ENCODE results near the gene C1orf226.
"Not testable (repeated sequence)": the region's sequence is repeated elsewhere in the genome, so short reads cannot be mapped to it uniquely, and the experiment has no call there.

Gene C1orf226

GRCh38 chr1:162417650-162418049 lies 36.1 kb downstream of the C1orf226 start:
- Histone ChIP-seq H3K9me3 (ENCODE audit: control insufficient read depth, low read length) (peaks cover 7% of the 10 kb centered on the region), H3K4me3 (ENCODE audit: low read length) (no peak overlapping the region), H3K4me1 (ENCODE audit: control insufficient read depth, insufficient read depth, low read length) (no peaks in the 10 kb centered on the region), H3K36me3 (ENCODE audit: control insufficient read depth, insufficient read depth, low read length, severe bottlenecking) (no peaks in the 10 kb centered on the region), H3K9ac (ENCODE audit: low read length) (no peak overlapping the region), H3K27me3 (replicated peaks; ENCODE audit: control insufficient read depth, insufficient read depth, low read length) (no peaks in the 10 kb centered on the region)
- no peak for DNase-seq (ENCODE audit: low read depth)

GRCh38 chr1:162418584-162418983 lies 37.1 kb downstream of the C1orf226 start:
- not testable (repeated sequence) for H3K27me3 ChIP-seq (replicated peaks; ENCODE audit: control insufficient read depth, insufficient read depth, low read length); H3K4me1 ChIP-seq (ENCODE audit: control insufficient read depth, insufficient read depth, low read length); H3K9ac ChIP-seq (ENCODE audit: low read length); H3K4me3 ChIP-seq (ENCODE audit: low read length); DNase-seq (ENCODE audit: low read depth); H3K36me3 ChIP-seq (ENCODE audit: control insufficient read depth, insufficient read depth, low read length, severe bottlenecking)
- H3K9me3 ChIP-seq (ENCODE audit: control insufficient read depth, low read length), result peaks cover 10% of the 10 kb centered on the region

DNA sequence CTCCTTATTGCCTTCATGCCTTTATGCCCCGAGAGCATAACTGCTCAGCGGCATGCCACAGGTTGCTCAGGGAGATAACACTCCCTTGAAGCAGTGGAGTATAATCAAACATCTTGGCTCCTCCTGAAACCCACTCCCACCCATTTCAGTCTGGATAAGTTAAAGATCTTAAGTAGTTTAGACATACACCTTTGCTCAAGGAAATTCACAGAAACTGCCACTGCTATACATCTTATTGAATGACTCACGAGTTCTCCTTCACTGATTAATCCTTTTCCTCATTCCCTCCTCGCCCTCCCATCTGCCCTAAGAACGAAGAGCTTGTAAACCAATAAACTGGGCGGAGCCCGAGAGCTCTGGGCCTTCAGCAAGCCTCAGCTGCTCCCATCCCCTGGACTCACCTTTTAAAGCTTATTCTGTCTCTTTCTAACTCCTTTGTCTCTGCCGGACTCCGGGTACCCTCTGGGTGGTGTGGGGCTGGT lies 38.0 kb downstream of the C1orf226 start:
- H3K9me3 ChIP-seq (ENCODE audit: control insufficient read depth, low read length), result peaks cover 11% of the 10 kb centered on the region
- H3K27me3 ChIP-seq (replicated peaks; ENCODE audit: control insufficient read depth, insufficient read depth, low read length); H3K9ac ChIP-seq (ENCODE audit: low read length); DNase-seq (ENCODE audit: low read depth); H3K4me1 ChIP-seq (ENCODE audit: control insufficient read depth, insufficient read depth, low read length); H3K36me3 ChIP-seq (ENCODE audit: control insufficient read depth, insufficient read depth, low read length, severe bottlenecking); H3K4me3 ChIP-seq (ENCODE audit: low read length): not testable (repeated sequence)

GRCh38 chr1:162420120-162420519 lies 38.6 kb downstream of the C1orf226 start:
- Histone ChIP-seq H3K9me3 (ENCODE audit: control insufficient read depth, low read length) (peaks cover 7% of the 10 kb centered on the region), H3K9ac (ENCODE audit: low read length) (no peak overlapping the region), H3K27me3 (replicated peaks; ENCODE audit: control insufficient read depth, insufficient read depth, low read length) (no peaks in the 10 kb centered on the region), H3K4me1 (ENCODE audit: control insufficient read depth, insufficient read depth, low read length) (no peaks in the 10 kb centered on the region), H3K4me3 (ENCODE audit: low read length) (no peak overlapping the region), H3K36me3 (ENCODE audit: control insufficient read depth, insufficient read depth, low read length, severe bottlenecking) (no peaks in the 10 kb centered on the region)
- no peak for DNase-seq (ENCODE audit: low read depth)

DNA sequence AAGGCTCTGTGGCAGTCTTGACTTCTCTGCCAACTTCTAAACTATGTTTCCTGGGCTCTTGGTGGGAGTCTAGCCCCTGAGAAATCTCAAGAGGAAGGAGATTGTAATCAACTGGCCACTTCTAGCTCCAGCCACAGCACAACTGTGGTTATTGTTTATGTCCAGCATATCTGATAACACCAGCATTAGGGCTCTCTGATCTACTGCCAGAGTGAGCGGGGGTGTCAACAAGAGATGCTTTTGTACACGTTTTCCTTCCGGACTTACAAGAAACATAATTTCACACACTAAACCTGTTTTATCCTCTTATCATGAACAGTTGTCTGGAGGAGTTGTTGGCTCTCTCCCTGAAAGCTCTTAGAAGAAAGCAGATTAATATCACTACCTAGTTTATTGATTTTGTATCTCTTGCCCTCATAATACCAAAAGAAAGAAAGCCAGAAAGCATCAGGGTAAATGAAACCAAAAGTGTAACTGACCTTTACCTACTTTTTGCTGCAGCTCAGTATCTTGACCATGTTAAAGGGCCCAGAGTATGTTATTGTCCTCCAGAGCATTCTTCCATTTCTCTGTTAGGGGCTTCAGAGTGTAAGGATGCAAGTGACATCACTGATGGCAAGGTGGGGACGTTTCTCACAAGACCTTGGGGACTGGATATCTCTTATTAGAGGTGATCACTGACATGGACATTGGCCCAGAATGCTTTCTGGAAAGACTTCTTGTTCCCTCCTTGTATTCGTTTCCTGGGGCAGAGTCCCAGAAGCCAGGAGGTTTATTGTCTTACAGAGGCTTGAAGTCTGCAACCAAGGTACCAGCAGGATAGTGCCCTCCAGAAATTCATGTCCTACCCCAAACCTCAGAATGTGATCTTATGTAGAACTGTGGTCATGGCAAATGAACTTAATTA lies 40.0 kb downstream of the C1orf226 start:
- Histone ChIP-seq H3K27me3 (replicated peaks; ENCODE audit: control insufficient read depth, insufficient read depth, low read length) (no peaks in the 10 kb centered on the region), H3K9me3 (ENCODE audit: control insufficient read depth, low read length) (peaks cover 5% of the 10 kb centered on the region), H3K4me3 (ENCODE audit: low read length) (no peak overlapping the region), H3K9ac (ENCODE audit: low read length) (no peak overlapping the region), H3K36me3 (ENCODE audit: control insufficient read depth, insufficient read depth, low read length, severe bottlenecking) (no peaks in the 10 kb centered on the region), H3K4me1 (ENCODE audit: control insufficient read depth, insufficient read depth, low read length) (no peaks in the 10 kb centered on the region)
- no peak for DNase-seq (ENCODE audit: low read depth)

DNA sequence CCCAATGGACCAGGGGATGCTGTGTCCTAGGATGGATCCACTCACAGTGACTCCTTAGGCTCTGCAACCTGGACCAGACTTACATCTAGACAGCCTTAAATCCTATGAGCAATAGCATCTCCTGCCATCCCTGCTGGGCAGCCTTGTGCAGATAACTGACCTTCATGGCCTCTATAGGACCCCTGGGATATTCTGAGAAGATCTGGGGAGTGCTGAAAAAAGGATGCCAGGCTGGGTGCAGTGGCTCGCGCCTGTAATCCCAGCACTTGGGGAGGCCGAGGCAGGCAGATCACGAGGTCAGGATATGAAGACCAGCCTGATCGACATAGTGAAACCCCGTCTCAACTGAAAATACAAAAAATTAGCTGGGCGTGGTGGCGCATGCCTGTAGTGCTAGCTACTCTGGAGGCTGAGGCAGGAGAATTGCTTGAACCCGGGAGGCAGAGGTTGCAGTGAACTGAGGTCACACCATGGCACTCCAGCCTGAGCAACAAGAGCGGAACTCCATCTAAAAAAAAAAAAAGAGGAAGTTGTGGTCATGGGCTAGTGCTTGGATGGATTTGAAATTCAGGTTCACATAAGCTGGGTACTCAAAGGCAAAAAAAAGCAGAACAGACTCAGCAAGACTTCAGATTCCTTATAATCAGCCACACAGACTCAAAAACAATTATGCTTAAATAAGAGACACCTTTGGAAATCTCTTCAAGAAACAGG lies 41.3 kb downstream of the C1orf226 start:
- H3K4me3 ChIP-seq (ENCODE audit: low read length), result no peak overlapping the region
- no peaks in the 10 kb centered on the region for H3K4me1 ChIP-seq (ENCODE audit: control insufficient read depth, insufficient read depth, low read length)
- no peak for DNase-seq (ENCODE audit: low read depth)
- no peak overlapping the region for H3K9ac ChIP-seq (ENCODE audit: low read length)
- H3K9me3 ChIP-seq (ENCODE audit: control insufficient read depth, low read length), result peaks cover 5% of the 10 kb centered on the region
- H3K36me3 ChIP-seq (ENCODE audit: control insufficient read depth, insufficient read depth, low read length, severe bottlenecking), result no peaks in the 10 kb centered on the region
- no peaks in the 10 kb centered on the region for H3K27me3 ChIP-seq (replicated peaks; ENCODE audit: control insufficient read depth, insufficient read depth, low read length)

GRCh38 chr1:162430583-162430982 lies 49.1 kb downstream of the C1orf226 start:
- Histone ChIP-seq H3K27me3 (replicated peaks; ENCODE audit: control insufficient read depth, insufficient read depth, low read length) (no peaks in the 10 kb centered on the region), H3K9ac (ENCODE audit: low read length) (no peak overlapping the region)

GRCh38 chr1:162432977-162433713 lies 51.6 kb downstream of the C1orf226 start:
- H3K4me1 ChIP-seq (ENCODE audit: control insufficient read depth, insufficient read depth, low read length); H3K27me3 ChIP-seq (replicated peaks; ENCODE audit: control insufficient read depth, insufficient read depth, low read length); H3K36me3 ChIP-seq (ENCODE audit: control insufficient read depth, insufficient read depth, low read length, severe bottlenecking); H3K9me3 ChIP-seq (ENCODE audit: control insufficient read depth, low read length); H3K4me3 ChIP-seq (ENCODE audit: low read length); DNase-seq (ENCODE audit: low read depth); H3K9ac ChIP-seq (ENCODE audit: low read length): not testable (repeated sequence)

More at GRCh38 chr1:162430583-162430982, 49.1 kb downstream of the C1orf226 start:
- H3K36me3 ChIP-seq (ENCODE audit: control insufficient read depth, insufficient read depth, low read length, severe bottlenecking), result no peaks in the 10 kb centered on the region
- DNase-seq (ENCODE audit: low read depth), result no peak
- no peaks in the 10 kb centered on the region for H3K4me1 ChIP-seq (ENCODE audit: control insufficient read depth, insufficient read depth, low read length)
- no peaks in the 10 kb centered on the region for H3K9me3 ChIP-seq (ENCODE audit: control insufficient read depth, low read length)
- no peak overlapping the region for H3K4me3 ChIP-seq (ENCODE audit: low read length)

Measured in adipocyte (in vitro differentiated cells).